ENCODE measurements around the gene KAT7. TPM values are rescaled to one million over a fixed set of nuclear protein-coding genes. Genes with fewer than 3 reads are reported as not detected.
A peak's percentile ranks its signal among the peaks of the same experiment; 100 is the strongest.

KAT7 gene
- polyA plus RNA-seq, 3 donors from 2014 or later: 32.3 to 67.2 (median 37.9) TPM

DNA sequence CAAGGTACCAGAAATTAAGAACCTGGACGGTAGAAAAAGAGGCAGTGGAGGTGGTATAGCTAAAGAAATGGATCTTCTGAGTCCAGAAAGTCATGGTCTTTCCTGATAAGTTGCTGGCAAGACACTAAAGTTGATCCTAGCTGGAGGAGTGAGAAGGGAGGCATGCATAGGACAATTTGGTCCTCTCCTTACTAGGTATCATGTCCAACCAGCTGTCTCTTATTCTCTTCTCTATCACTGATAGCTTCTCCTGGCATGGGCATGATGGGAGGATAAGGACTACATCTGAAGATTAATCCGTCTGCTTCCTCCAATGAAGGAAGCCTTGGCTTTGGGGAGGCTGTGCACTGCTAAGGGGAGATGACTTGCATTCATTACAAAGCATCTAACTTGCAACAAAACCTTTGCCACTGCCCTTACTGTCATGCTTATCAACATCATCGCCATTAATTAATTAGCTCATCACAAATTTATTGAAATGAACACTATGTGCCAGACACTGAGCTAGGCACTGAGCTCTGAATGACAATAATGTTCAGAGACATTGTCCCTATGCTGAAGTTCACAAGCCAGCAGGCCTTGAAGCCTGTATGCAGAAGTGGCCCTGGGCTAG is 21.5 kb upstream of the KAT7 start:
- no peak for DNase-seq
- Mint-ChIP-seq H3K4me3 (no peak overlapping the region), H3K27me3 (ENCODE audit: low read depth in 3 of 3) (peaks cover 10 to 14% (median 13%) of the 10 kb centered on the region in 3 donors), H3K9me3 (no peaks in the 10 kb centered on the region), H3K36me3 (no peaks in the 10 kb centered on the region), H3K27ac (peak overlapping the region in 1 of 6 donors; percentile 40), H3K4me1 (peaks cover 19 to 33% of the 10 kb centered on the region in 2 donors)

- no peaks in the 10 kb centered on the region for H3K9me3 Mint-ChIP-seq
- no peaks in the 10 kb centered on the region for H3K36me3 Mint-ChIP-seq
- H3K27me3 Mint-ChIP-seq (ENCODE audit: low read depth in 3 of 3): peaks cover 0 to 5% (median 0%) of the 10 kb centered on the region in 3 donors
- H3K4me1 Mint-ChIP-seq: peaks cover 5 to 11% of the 10 kb centered on the region in 2 donors
- no peak overlapping the region for H3K4me3 Mint-ChIP-seq
- no peak for DNase-seq
- H3K27ac Mint-ChIP-seq: peak overlapping the region in 1 of 6 donors; percentile 30
These were observed 12.8 kb upstream of the KAT7 start for GRCh38 chr17:49775546-49776260.

DNA sequence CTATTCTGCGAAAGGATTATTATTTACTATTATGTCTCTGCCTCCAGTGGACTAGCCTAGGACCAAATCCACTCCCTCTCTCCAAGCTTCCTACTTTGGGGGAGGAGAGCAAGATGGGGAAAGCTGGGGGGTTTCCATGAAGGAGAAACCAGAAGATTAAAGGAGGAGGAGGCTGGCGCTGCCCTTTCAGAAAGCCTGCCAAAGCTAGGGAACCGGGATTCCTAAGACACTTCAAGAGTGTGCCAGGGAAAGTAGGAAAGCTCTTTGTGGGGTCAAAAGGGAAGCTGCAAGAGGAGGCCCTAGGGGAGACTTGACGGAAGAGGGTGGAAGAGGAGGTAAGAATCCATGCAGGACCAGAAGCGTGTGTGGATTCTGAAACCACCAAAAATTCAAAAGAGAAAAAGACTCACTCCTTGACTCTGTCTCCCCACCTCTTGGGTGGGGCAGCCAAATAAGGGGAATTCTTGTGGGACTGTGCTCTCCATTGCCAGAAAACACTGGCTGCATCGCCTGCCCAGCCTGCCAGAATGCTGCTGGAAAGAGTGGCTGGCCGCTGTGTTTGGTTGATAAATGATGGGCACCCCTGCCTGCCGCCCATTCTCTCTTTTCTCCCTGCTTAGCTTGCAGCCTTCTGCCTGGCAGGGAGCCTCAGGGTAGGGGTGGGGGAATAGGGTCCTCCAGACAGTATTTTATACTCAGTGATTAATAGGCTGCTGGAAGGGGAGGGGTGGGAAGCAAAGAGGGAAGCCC is 11.8 kb upstream of the KAT7 start:
- Mint-ChIP-seq H3K27ac (no peak overlapping the region), H3K27me3 (ENCODE audit: low read depth in 3 of 3) (peaks cover 0 to 5% (median 0%) of the 10 kb centered on the region in 3 donors), H3K9me3 (no peaks in the 10 kb centered on the region), H3K36me3 (no peaks in the 10 kb centered on the region), H3K4me1 (peaks cover 5 to 11% of the 10 kb centered on the region in 2 donors), H3K4me3 (no peak overlapping the region)
- DNase-seq: no peak

DNA sequence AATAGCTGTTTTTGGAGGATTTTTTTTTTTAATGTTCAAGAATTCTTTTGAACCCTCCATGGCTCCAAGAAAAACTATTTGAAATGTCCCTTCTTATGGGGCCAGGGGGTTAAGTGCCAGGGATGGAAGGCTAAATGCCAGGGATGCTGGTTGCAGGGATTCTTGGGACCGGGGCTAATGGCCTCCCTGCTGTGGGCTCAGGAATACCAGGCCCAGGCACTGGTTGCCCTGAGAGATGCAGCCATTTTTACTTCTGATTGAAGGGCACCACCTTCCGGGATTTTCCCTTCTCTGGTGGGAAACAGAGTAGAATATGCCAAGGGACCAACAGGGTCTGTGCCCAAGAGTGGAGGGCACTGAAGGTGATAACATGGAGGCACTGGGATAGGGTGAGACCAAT is 10.9 kb upstream of the KAT7 start:
- Mint-ChIP-seq H3K9me3 (no peaks in the 10 kb centered on the region), H3K4me1 (peaks cover 5 to 11% of the 10 kb centered on the region in 2 donors), H3K27ac (no peak overlapping the region), H3K27me3 (ENCODE audit: low read depth in 3 of 3) (peaks cover 0 to 5% (median 2%) of the 10 kb centered on the region in 3 donors), H3K4me3 (no peak overlapping the region), H3K36me3 (no peaks in the 10 kb centered on the region)
- no peak for DNase-seq

GRCh38 chr17:49779156-49779738 is 9.2 kb upstream of the KAT7 start:
- Mint-ChIP-seq H3K9me3 (no peaks in the 10 kb centered on the region), H3K27me3 (ENCODE audit: low read depth in 3 of 3) (peaks cover 0 to 3% (median 2%) of the 10 kb centered on the region in 3 donors), H3K4me3 (no peak overlapping the region), H3K4me1 (peaks cover 5 to 11% of the 10 kb centered on the region in 2 donors), H3K27ac (no peak overlapping the region), H3K36me3 (no peaks in the 10 kb centered on the region)
- DNase-seq: no peak

GRCh38 chr17:49779739-49780231 is 8.7 kb upstream of the KAT7 start:
- no peaks in the 10 kb centered on the region for H3K36me3 Mint-ChIP-seq
- no peaks in the 10 kb centered on the region for H3K9me3 Mint-ChIP-seq
- peak; percentile 30 to 43 (median 41) for DNase-seq
- H3K27me3 Mint-ChIP-seq (ENCODE audit: low read depth in 3 of 3): peaks cover 0 to 3% (median 2%) of the 10 kb centered on the region in 3 donors
- peaks cover 5 to 11% of the 10 kb centered on the region in 2 donors for H3K4me1 Mint-ChIP-seq
- no peak overlapping the region for H3K27ac Mint-ChIP-seq
- H3K4me3 Mint-ChIP-seq: no peak overlapping the region

- no peaks in the 10 kb centered on the region for H3K36me3 Mint-ChIP-seq
- H3K27me3 Mint-ChIP-seq (ENCODE audit: low read depth in 3 of 3): peaks cover 3 to 6% (median 4%) of the 10 kb centered on the region in 3 donors
- peak overlapping the region in 1 of 6 donors; percentile 46 for H3K27ac Mint-ChIP-seq
- H3K9me3 Mint-ChIP-seq: no peaks in the 10 kb centered on the region
- no peak overlapping the region for H3K4me3 Mint-ChIP-seq
- no peak for DNase-seq
- peaks cover 16 to 21% of the 10 kb centered on the region in 2 donors for H3K4me1 Mint-ChIP-seq
These were observed 5.3 kb upstream of the KAT7 start for GRCh38 chr17:49783071-49783715.

- Mint-ChIP-seq H3K9me3 (no peaks in the 10 kb centered on the region), H3K4me3 (no peak overlapping the region), H3K27ac (peak overlapping the region in 1 of 6 donors; percentile 27), H3K36me3 (no peaks in the 10 kb centered on the region), H3K4me1 (peaks cover 18 to 24% of the 10 kb centered on the region in 2 donors), H3K27me3 (ENCODE audit: low read depth in 3 of 3) (peaks cover 7 to 12% (median 10%) of the 10 kb centered on the region in 3 donors)
- DNase-seq: no peak
These were observed 4.7 kb upstream of the KAT7 start for GRCh38 chr17:49783791-49784190.

GRCh38 chr17:49784636-49785035 is 3.8 kb upstream of the KAT7 start:
- Mint-ChIP-seq H3K4me3 (no peak overlapping the region), H3K27me3 (ENCODE audit: low read depth in 3 of 3) (peaks cover 11 to 15% (median 12%) of the 10 kb centered on the region in 3 donors), H3K36me3 (peaks cover 0 to 5% (median 0%) of the 10 kb centered on the region in 3 donors), H3K27ac (no peak overlapping the region), H3K4me1 (peaks cover 21 to 24% of the 10 kb centered on the region in 2 donors), H3K9me3 (no peaks in the 10 kb centered on the region)
- no peak for DNase-seq

DNA sequence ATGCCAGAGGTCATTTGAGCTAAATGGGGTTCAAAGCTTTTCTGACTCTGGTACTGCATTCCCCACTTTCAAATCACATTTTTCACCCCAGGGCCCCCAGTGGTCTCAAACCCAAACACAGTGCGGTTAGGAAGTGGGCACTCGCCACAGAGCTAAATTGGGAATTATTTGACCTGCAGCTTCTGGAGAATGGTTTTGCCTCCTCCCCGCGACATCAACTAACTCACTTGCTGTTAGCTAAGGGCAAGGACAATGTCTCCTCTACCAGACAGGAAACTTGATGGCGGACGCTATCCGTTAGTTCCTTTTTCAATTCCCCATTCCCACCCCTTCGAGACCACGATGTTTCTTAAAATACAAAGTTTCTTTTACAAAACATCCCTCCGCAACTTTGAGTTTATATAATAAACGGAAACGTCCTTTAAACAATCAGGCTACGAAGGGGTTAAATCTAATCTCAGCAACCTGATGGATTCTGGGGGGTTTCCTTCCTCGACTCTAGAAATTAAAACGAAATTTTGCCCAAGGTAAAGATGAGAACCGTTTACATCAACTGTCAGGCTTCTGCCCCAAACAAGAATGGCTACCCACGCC is 500 bp upstream of the KAT7 start:
- H3K4me3 Mint-ChIP-seq: peak overlapping the region; percentile 94 to 99 (median 97)
- H3K9me3 Mint-ChIP-seq: no peaks in the 10 kb centered on the region
- peaks cover 11 to 15% (median 12%) of the 10 kb centered on the region in 3 donors for H3K27me3 Mint-ChIP-seq (ENCODE audit: low read depth in 3 of 3)
- peaks cover 0 to 20% (median 3%) of the 10 kb centered on the region in 3 donors for H3K36me3 Mint-ChIP-seq
- no peak for DNase-seq
- peak overlapping the region; percentile 95 to 100 (median 97) for H3K27ac Mint-ChIP-seq
- peaks cover 46 to 52% of the 10 kb centered on the region in 2 donors for H3K4me1 Mint-ChIP-seq

DNA sequence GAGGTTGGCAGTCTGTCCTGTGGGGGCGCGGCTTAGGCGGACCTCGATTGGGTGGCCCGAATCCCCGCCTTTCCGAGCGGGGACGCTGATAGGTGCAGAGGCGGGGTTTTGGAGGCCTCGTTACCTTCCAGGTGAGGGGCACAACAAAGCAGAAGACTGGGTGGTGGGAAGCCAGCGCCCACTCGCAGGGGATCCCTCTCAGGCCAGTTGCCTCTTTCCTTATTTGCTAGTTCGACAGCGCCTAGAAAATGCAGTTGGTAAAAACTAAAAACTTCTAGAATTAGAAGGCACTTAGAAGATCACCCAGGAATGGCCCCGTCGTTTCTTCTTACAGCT is 730 bp downstream of the KAT7 start:
- H3K27ac Mint-ChIP-seq: peak overlapping the region; percentile 95 to 100 (median 97)
- DNase-seq: no peak
- H3K27me3 Mint-ChIP-seq (ENCODE audit: low read depth in 3 of 3): peaks cover 11 to 15% (median 12%) of the 10 kb centered on the region in 3 donors
- peak overlapping the region; percentile 94 to 99 (median 97) for H3K4me3 Mint-ChIP-seq
- peaks cover 0 to 27% (median 6%) of the 10 kb centered on the region in 3 donors for H3K36me3 Mint-ChIP-seq
- H3K9me3 Mint-ChIP-seq: no peaks in the 10 kb centered on the region
- H3K4me1 Mint-ChIP-seq: peaks cover 55 to 63% of the 10 kb centered on the region in 2 donors

GRCh38 chr17:49793309-49793708 is 4.8 kb downstream of the KAT7 start:
- H3K9me3 Mint-ChIP-seq: no peaks in the 10 kb centered on the region
- H3K4me1 Mint-ChIP-seq: peaks cover 70 to 87% of the 10 kb centered on the region in 2 donors
- H3K36me3 Mint-ChIP-seq: peaks cover 7 to 44% (median 17%) of the 10 kb centered on the region in 3 donors
- H3K27ac Mint-ChIP-seq: peak overlapping the region in 4 of 6 donors; percentile 51 to 73 (median 64)
- no peak overlapping the region for H3K4me3 Mint-ChIP-seq
- H3K27me3 Mint-ChIP-seq (ENCODE audit: low read depth in 3 of 3): peaks cover 8 to 10% (median 10%) of the 10 kb centered on the region in 3 donors
- no peak for DNase-seq

All from immature natural killer cell (primary cell).